Progenitor cell of endocrine pancreas (in vitro differentiated cells): ENCODE data around the gene DLG5. TPM values are rescaled to one million over a fixed set of nuclear protein-coding genes. Genes with fewer than 3 reads are reported as not detected.

ENCODE experiments used
- DNase-seq: peaks from one replicate; pipeline ENCODE4 v3.0.0; 2021; ENCODE audit warnings: low spot score; ENCODE audit not compliant: unreplicated experiment
- H3K27ac Mint-ChIP-seq: 2 replicates; pipeline ENCODE4 v1.8.0; 2021; ENCODE audit warnings: mild to moderate bottlenecking, moderate library complexity, mixed read lengths
- H3K27me3 Mint-ChIP-seq: 2 replicates; pipeline ENCODE4 v1.8.0; 2021; ENCODE audit warnings: mixed read lengths
- H3K36me3 Mint-ChIP-seq: 2 replicates; pipeline ENCODE4 v1.8.0; 2022; ENCODE audit warnings: mixed read lengths; ENCODE audit not compliant: insufficient read depth
- H3K4me1 Mint-ChIP-seq: 2 replicates; pipeline ENCODE4 v1.8.0; 2021; ENCODE audit warnings: low read depth, mixed read lengths
- H3K4me3 Mint-ChIP-seq: 2 replicates; pipeline ENCODE4 v1.8.0; 2021; ENCODE audit warnings: low read depth, mild to moderate bottlenecking, moderate library complexity, mixed read lengths
- H3K9me3 Mint-ChIP-seq: 2 replicates; pipeline ENCODE4 v1.8.0; 2021; ENCODE audit warnings: low read depth, mixed read lengths
- total RNA-seq: library from RNA; stranded (reverse); gene quantifications from 2 replicates; pipeline ENCODE4 v1.2.1, GENCODE V29; 2021
- TF ChIP-seq, protein P1 (sequence below): fragments of 200-600 bp; sonication (generic); IDR thresholded peaks from one replicate; pipeline ENCODE4 v1.5.0; 2021; ENCODE audit warnings: antibody characterized with exemption, mild to moderate bottlenecking; ENCODE audit not compliant: unreplicated experiment

DLG5 gene
- total RNA-seq, 1 donor from 2014 or later: 149 TPM

GRCh38 chr10:77801474-77802161, 124.9 kb downstream of the DLG5 start:
- TF ChIP-seq, protein P1, sequence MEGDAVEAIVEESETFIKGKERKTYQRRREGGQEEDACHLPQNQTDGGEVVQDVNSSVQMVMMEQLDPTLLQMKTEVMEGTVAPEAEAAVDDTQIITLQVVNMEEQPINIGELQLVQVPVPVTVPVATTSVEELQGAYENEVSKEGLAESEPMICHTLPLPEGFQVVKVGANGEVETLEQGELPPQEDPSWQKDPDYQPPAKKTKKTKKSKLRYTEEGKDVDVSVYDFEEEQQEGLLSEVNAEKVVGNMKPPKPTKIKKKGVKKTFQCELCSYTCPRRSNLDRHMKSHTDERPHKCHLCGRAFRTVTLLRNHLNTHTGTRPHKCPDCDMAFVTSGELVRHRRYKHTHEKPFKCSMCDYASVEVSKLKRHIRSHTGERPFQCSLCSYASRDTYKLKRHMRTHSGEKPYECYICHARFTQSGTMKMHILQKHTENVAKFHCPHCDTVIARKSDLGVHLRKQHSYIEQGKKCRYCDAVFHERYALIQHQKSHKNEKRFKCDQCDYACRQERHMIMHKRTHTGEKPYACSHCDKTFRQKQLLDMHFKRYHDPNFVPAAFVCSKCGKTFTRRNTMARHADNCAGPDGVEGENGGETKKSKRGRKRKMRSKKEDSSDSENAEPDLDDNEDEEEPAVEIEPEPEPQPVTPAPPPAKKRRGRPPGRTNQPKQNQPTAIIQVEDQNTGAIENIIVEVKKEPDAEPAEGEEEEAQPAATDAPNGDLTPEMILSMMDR: no peak
- peaks cover 26% of the 10 kb centered on the region for H3K36me3 Mint-ChIP-seq
- H3K27ac Mint-ChIP-seq: no peak overlapping the region
- no peak overlapping the region for H3K4me3 Mint-ChIP-seq
- no peak for DNase-seq
- no peaks in the 10 kb centered on the region for H3K9me3 Mint-ChIP-seq
- H3K27me3 Mint-ChIP-seq: no peaks in the 10 kb centered on the region
- no peaks in the 10 kb centered on the region for H3K4me1 Mint-ChIP-seq

- no peak for DNase-seq
- Mint-ChIP-seq H3K27ac (no peak overlapping the region), H3K9me3 (no peaks in the 10 kb centered on the region), H3K36me3 (peaks cover 27% of the 10 kb centered on the region), H3K4me3 (no peak overlapping the region), H3K27me3 (no peaks in the 10 kb centered on the region), H3K4me1 (no peaks in the 10 kb centered on the region)
- TF ChIP-seq, protein P1: no peak
Observed at GRCh38 chr10:77800738-77801266, 125.8 kb downstream of the DLG5 start.

DNA sequence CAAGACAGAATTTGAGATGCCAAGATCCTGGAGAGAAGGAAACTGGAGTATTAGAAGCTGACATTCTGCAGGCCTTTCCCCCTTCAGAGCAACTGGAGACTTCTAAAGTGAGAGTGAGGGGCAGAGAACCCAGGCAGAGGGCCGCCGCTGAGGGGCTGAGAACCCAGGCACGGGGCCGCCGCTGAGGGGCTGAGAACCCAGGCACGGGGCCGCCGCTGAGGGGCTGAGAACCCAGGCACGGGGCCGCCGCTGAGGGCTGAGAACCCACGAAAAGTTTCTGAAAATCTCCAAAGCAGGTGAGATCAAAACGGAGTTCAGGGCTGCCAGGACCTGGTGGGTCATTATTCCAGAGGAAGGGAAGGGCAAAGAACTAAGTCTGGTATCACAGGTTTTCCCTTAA, 126.2 kb downstream of the DLG5 start:
- H3K36me3 Mint-ChIP-seq: peaks cover 28% of the 10 kb centered on the region

GRCh38 chr10:77799352-77799751, 127.2 kb downstream of the DLG5 start:
- Mint-ChIP-seq H3K4me1 (no peaks in the 10 kb centered on the region), H3K27ac (peak overlapping the region; percentile 25), H3K4me3 (no peak overlapping the region), H3K36me3 (peaks cover 27% of the 10 kb centered on the region), H3K9me3 (no peaks in the 10 kb centered on the region), H3K27me3 (no peaks in the 10 kb centered on the region)
- TF ChIP-seq, protein P1: no peak
- no peak for DNase-seq

More for the DNA sequence above, 126.2 kb downstream of the DLG5 start:
- no peak for DNase-seq
- Mint-ChIP-seq H3K27ac (no peak overlapping the region), H3K4me3 (no peak overlapping the region), H3K9me3 (no peaks in the 10 kb centered on the region), H3K27me3 (no peaks in the 10 kb centered on the region), H3K4me1 (no peaks in the 10 kb centered on the region)
- TF ChIP-seq, protein P1: no peak

DNA sequence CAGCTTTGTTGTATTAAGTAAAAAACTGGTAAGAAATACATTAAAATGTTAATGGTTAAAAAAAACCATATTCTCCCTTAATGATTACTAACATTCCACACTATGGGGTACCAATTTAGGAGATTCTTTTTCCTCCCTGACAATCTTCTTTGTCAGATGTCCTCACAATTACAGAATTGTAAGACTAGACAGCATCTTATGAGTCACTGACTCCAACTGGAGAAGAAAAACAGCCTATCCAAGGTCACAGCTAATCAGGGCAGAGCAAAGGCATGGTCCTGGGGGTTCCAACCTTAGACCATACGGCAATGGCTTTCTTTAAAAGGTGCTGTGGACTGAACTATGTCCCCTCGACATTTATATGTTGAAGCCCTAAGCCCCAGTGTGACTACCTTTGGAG, 127.6 kb downstream of the DLG5 start:
- H3K36me3 Mint-ChIP-seq: peaks cover 26% of the 10 kb centered on the region
- no peak for DNase-seq
- no peaks in the 10 kb centered on the region for H3K4me1 Mint-ChIP-seq
- no peak overlapping the region for H3K4me3 Mint-ChIP-seq
- H3K9me3 Mint-ChIP-seq: no peaks in the 10 kb centered on the region
- no peaks in the 10 kb centered on the region for H3K27me3 Mint-ChIP-seq
- peak overlapping the region; percentile 47 for H3K27ac Mint-ChIP-seq
- TF ChIP-seq, protein P1: no peak
